Measurements from ENCODE around the gene CABP7.

CABP7 gene

DNA sequence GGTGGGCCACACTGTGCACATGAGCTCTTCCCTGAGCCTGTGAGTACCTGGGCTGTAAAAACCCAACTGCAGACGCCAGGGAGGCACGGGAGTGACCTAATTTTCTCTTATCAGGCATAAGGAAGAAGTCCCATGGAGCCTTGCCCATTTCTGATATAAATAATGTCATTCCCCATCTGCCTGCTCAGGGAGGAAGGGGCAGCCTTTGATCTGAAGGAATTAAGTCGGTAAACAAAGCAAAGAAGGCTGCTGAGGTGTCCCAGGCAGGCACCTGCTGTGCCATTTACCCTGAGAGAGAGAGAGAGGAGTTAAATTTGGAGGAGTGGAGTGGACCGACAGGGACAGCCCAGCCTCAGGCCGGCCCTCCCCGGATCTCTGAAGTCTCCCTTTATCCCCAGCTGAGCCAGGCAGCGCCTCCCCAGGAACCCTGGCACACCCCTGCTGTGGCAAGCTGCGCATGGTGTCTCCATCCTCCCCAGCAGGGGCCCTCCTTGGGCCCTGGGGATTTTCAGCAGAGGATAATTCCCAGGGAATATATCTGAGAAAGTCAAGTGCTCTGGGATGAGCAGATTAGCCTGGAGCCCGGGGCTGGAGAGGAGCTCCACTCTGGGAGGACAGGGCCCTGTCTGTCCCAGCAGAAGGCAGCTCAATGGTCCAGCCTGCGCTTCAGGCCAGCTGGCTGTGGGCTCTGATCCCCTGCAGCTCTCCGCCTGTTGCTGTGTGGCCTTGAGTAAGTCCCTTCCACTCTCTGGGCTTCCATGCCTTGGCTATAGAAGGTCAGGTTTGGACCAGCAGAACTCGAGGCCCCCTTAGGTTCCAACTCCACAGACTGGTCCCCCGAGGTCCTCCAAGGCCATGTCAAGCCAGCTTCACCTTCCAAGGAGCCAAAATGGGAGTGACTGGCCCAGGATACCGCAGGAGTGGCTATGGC lies 17.5 kb upstream of the CABP7 start:
- no peak for DNase-seq

DNA sequence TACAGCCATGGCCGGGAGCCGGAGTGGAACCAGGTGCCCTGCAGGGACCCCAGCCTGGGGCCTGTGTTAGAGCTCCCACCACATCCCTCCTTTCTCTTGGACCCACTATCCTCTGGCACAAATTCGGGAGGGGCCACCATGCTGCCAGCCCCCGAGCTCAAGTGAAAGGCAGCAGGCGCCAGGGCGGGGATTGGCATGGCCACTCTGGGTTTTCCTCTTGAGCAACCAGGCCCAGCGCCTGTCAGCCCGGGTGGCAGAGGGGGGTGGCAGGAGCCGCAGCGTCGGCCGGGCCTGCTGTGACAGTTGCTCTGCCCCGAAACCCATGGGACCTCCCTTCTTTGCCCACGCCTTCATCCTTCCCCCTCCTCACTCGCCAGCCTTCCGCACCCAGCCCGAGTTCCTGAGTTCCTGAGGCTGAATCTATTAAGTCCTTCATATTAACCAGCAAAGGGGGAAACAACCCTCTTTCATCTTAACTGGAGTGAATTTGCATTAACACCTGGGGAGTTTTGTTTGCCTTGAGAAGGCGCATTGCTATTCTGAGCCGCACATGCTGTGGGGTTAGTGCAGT lies 16.8 kb upstream of the CABP7 start:
- DNase-seq: no peak

DNA sequence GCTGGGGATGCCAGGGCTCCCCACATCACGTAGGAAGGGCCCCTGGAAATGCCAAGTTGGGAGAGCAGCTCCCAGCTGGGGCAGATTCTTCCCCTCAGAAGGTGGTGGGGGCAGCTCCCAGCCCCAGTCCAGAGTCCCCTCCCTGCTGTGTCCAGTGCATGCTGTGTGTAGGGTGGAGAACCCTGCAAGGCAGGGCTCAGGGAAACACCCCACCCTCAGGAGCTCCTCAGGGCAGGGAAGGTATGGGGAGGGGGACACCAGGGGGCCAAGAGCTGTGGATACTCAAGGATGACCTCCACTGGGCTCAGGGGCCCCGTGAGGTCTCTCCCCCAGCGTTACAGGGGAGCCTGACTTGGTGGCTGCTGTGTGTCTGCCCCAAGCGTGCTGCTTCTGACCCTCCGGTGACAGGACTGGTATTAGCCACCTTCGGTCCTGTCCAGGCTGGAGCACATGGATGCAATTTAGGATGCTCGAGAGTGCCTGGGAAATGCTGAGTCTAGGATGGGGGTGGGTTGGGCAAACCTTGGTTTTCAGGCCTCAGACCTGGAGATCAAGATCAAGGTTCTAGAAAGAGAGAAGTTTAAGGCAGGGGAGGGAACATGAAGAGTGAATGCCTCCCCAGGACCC lies 16.1 kb upstream of the CABP7 start:
- no peak for DNase-seq

DNA sequence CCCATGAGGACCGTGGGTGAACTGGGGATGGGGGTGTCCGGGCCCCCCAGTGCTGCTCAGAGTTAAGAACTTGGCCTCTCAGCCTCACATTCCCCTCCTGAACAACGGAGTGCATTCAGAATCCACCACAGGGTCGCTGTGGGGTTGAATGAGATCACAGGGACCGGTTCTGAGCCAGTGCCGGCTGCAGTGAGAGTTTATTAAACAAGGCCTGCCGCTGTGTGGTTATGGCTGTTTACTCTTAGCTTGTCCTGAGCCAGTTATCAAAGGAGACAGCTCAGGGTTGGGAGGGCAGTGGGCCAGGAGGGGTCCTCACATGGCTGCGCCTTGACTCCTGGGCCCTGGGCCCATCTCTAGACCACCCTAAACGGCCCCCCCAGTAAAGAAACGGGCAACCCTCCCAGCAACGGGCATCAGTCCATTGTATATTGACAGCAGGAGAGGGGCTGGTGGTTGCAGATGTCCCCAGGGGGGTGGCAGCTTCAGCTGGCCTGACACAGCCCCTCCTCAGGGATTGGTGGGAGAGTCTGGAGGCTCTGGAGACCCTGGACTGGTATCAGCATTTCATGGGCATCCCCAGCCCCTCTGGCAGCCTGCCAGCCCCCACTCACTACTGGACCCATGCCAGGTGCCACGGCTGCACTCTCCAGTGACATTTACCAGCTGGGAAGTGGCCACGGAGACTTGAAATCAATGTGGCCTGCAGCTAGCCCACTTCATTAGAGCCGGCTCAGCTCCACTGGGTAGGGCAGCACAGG lies 15.1 kb upstream of the CABP7 start:
- DNase-seq: no peak

- no peak for DNase-seq
Measured at GRCh38 chr22:29705651-29706050, 14.2 kb upstream of the CABP7 start.

GRCh38 chr22:29706486-29706885 lies 13.3 kb upstream of the CABP7 start:
- no peak for DNase-seq

DNA sequence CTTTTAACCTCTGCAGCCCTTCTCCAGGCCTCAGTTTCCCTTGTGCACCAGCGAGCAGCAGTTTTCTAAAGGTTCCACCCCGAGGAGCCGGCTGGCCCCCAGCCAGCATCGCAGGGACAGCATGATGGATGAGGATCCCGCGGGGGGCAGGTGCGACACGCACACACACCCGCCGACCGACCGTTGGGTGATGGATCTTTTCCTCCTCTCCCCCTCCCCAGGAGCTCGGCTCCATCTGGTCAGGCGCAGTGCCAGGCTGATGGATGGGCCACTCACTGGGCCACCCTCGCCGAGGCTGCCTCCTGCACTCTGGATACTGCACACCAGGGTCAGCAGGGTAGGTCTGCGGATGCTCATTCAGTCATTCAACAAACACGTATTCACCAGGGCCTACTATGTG lies 12.8 kb upstream of the CABP7 start:
- no peak for DNase-seq

GRCh38 chr22:29707471-29707870 lies 12.3 kb upstream of the CABP7 start:
- no peak for DNase-seq

DNA sequence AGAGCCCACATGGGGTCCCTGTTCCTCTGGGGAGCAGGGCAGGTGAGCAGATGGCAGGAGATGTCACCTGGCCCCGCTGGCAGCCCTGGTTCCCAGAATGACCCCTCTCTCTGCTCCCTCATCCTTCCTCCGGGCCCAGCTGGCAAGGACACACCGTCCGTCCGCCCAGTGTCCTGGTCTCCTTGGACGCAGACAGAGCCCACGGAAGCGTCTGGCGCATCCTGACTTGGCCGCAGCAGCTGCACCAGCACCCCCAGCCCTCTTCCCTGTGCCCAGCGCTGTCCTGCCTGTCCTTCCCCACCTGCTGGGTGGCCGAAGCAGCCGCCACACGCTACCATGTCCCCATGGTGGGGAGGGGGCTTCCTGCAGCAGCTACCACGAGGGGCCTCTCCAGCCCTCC lies 9.6 kb upstream of the CABP7 start:
- no peak for DNase-seq

GRCh38 chr22:29710922-29711593 lies 8.7 kb upstream of the CABP7 start:
- DNase-seq: no peak

GRCh38 chr22:29712119-29712518 lies 7.7 kb upstream of the CABP7 start:
- no peak for DNase-seq

DNA sequence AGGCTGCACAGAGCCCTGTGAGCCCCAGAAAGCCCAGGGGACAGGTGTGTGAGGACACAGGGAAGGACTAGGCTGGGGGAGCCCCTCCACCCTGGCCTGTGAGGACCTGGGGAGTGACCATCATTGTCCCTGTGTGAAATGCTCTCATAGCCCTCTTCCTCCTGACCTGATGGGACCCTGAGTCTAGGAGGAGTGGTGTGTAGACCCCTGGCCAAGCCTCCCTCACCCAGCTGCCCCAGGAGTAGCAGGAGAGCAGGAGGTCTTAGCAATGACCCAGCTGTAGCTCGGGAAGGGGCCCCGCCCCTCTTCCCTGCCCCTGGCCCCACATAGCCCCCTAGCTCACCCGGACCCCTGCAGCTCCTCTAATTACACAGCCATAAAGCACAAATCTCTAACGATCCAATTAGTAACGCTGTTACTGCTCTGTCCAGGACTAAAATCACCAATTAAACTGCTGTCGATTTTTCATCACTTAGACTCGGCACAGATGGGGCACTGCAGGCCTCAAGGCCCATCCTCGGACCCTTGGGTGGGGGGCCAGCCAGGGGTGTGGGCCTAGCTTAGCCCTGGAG lies 6.6 kb upstream of the CABP7 start:
- no peak for DNase-seq

- DNase-seq: no peak
Measured at GRCh38 chr22:29715240-29715639, 4.6 kb upstream of the CABP7 start.

- DNase-seq: no peak
Measured at GRCh38 chr22:29715705-29716104, 4.1 kb upstream of the CABP7 start.

DNA sequence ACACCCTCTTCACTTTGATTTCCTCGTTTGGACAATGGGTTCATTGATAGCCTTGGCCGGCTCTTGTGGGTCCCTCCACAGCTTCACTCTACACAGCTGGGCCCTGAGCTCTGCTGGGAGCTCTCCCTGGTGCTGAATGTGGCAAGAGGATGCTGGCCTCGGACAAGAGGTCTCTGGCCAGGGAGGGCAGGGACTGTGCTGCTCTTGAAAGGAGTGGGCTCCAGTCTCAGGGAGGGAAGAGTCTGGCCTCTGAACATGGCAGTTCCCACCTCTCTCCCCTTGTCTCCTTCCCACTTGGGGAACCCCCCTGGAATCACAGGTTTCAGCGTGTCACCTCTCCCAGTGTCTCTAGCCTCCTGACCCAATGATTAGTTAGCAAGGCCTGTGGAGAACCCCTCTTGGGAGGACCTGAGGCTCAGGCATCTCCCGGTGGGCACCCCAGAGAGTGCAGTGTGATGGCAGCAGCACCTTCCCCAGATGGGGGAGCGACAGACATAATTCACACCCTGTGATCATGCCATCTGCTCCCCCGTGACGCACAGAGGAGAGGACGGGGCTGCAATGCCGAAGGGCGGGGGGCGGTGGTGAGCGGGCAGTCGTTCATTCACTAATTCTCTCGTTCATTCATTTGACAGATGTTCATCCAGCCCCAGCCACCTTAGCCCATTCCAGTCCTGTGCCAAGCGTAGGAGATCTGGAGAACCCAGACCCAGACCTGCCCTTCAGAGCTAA lies 2.8 kb upstream of the CABP7 start:
- no peak for DNase-seq

- no peak for DNase-seq
Measured at GRCh38 chr22:29717789-29718188, 2.0 kb upstream of the CABP7 start.

DNA sequence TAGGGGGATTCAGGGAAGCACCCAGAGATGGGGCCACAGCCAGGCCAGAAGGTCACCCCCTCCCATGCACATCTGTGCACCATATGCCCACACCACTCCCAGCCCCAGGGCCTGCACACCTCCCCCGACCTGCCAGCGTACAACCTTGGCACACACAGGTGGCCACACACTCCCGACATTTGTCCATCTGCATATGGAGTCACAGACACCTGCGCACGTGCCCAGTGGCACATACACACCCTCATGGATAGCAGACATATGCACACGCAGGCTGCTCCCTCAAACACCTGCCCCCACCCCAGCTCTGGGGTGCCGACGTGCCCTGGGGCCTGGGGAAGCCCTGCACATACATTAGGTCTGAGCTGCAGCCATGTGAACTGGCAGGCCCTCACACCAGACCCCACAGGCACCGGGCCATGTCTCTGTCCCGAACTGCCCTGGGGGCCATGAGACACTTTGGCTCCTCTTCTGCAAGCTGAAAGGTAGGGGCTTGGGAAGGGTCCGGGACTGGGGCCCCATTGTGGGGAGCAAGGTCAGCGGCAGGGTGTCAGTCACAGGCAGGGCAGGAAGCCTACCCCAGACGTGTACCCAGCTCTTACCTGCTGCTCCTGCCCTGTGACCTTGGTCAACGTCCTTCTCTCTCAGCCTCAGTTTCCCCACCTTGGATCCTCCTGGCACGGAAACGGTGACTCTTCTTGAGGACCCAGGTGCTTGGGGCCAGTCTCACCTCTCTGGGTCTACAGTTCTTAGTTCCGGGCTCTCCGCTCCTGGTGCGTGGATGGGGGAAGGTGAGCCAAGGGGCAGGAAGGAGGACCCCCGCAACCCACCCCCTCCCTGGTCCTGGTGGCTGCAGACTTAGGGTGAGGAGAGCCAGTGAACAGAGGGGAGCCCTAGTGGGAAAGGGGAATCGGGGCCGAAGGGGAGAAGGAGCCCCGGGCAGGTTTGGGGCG lies 579 bp upstream of the CABP7 start:
- DNase-seq: no peak

DNA sequence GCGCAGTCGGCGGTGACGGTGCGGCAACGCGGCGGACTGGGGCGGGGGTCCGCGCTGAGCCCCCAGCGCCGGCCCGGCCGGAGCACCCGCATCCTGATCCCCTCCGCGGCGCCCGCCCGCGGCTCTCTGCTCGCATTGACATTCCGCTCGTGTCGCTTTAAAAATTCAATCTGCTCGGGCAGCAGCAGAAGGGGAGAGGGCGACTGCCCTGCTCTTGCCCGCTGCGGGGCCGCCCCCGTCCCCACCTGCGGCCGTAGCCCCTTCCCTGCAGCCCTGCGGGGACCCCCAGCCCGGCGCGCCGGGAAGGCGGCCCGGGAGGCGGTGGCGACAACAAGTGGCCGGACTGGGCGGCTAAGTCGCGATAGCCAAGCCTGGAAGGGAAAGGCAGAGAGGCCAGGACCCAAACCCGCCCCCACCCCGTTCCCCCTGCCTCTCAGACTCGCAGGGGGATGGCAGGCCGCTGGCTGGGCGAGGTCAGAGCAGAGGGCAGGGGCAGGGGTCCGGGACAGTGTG lies 1.1 kb downstream of the CABP7 start:
- DNase-seq: no peak

DNA sequence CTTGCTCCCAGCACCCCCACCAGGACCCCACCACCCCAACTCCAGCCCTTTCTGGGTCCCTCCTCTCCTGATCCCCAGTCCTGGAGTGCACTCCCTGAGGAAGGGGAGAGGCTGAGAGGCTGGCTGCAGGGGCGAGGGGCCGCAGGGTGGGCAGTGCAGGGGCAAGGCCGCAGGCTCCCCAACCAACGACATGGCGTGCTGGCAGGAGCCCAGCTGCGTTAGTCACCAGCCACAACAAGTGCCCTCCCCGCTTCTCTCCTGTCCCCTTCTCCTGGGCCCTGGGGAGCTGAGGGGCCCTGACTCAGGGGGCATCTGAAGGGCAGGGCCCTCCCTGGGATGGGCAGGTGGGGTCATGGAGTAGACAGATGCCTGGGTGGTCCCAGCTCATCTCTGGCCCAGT lies 2.3 kb downstream of the CABP7 start:
- DNase-seq: no peak

GRCh38 chr22:29722587-29722986 lies 2.8 kb downstream of the CABP7 start:
- no peak for DNase-seq
